DMS114 treated with DMSO at 0.1 percent for 48 hours (cell line): ENCODE measurements around the gene VSIG2.

ENCODE experiments used
- DNase-seq: peaks from one replicate; lab custom pipeline; 2025; ENCODE audit not compliant: unreplicated experiment; lab: John Stamatoyannopoulos, UW

Gene VSIG2

DNA sequence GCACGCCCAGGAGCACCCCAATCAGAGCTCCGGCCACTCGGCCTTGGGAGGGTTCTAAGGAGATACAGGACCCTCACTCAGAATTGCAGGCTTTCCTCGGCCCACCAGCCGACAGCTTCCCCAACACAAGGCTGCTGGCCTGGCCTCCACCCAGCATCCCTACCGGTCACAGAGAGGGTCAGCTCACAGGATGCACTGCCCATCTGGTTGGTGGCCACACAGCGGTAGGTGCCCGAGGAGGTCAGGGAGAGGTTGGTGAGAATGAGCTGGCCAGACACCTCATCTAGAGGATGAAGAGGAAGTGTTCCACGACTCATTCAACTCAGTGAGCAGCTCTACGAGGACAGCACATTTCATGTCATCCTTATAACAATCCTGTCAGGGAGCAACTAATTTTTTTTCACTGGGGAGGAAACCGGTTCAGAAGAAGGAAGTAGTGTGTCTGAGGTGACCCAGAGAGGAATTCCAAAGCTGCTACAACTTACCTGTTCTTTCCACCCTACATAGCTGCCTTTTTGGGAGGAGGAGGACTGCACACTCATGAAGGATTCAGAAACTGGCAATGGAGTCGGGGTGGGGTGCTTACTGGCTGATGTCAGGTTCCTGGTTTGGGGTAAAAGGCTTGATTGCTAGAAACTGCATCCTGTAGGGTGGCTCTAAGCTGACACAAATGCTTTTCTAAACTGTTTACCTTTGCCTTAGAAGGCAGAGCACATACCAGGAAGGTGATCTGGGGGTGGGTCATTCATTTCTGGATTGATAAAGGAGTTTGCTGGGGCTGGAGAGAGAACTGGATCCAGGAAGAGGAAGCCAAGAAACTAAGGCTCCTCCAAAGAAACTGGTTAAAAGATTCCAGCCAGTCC, 3.3 kb downstream of the VSIG2 start:
- no peak for DNase-seq

DNA sequence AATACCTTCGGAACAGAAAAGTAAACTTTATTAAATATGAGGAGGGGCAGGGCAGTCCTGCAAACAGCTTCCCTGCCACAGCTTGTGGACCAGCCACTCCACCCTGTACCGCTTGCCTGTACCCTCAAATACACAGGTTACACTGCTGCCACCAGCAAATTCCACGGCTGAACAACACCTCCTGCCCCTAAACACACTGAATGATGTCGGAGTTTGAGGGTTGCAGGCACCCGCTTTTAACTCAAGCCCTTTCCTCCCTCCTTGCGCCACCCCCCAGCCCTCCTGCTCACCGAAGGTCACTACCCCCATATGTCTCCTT, 4.0 kb downstream of the VSIG2 start:
- DNase-seq, result no peak

DNA sequence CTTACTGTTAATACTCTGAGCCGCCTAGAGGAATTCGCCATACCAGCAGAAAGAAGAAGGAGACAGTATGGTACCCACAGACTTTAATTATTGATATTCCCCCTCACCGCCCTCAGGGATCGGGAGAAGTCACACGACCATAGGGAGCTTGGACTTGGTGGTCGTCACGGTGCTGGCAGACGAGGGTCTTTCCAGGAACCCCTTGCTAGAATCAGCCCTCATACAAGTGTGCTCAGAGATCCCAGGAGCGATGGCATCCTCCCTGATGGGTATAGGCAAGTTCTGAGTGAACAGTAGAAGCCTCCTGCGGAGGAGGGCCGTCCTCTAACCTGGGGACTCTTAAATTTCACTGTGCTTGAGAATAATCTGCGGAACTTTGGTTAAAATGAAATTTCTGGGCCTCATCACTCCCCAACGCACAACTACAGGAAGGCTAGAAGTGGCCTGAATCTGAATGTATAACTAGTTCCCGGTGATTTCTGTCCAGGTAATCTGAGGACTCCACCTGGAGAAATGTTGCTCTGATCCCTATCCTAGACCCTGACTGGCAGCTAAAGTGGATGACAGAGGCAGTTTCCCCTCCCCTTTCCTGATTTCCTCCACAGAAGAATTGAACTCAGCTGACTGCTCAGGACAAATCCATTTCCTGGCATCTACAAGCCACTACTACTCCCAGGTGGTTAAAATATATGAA, 4.5 kb downstream of the VSIG2 start:
- no peak for DNase-seq

DNA sequence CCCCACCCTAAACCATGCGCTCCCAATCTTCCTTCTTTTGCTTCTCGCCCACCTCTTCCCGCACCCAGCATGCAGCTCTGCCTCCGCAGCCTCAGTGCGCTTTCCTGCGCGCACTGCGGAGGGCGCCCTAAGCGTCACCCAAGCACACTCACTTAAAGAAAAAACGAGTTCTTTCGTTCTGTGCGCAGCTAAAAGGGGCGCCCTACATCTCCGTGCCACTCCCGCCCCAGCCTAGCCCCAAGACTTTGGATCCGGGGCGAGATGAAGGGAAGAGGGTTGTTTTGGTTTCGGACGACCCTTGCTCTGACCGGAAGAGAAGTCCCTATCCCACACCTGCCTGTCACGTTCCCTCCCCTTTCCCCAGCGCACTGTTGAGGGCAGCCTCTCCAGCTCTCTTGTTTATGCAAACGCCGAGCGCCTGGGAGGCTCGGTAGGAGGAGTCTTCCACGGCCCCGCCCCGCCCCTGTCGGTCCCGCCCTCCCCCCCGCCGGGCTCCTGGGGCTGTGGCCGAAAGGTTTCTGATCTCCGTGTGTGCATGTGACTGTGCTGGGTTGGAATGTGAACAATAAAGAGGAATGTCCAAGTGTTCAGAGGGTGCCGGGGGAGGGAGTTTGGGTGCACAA, 5.3 kb downstream of the VSIG2 start:
- no peak for DNase-seq

DNA sequence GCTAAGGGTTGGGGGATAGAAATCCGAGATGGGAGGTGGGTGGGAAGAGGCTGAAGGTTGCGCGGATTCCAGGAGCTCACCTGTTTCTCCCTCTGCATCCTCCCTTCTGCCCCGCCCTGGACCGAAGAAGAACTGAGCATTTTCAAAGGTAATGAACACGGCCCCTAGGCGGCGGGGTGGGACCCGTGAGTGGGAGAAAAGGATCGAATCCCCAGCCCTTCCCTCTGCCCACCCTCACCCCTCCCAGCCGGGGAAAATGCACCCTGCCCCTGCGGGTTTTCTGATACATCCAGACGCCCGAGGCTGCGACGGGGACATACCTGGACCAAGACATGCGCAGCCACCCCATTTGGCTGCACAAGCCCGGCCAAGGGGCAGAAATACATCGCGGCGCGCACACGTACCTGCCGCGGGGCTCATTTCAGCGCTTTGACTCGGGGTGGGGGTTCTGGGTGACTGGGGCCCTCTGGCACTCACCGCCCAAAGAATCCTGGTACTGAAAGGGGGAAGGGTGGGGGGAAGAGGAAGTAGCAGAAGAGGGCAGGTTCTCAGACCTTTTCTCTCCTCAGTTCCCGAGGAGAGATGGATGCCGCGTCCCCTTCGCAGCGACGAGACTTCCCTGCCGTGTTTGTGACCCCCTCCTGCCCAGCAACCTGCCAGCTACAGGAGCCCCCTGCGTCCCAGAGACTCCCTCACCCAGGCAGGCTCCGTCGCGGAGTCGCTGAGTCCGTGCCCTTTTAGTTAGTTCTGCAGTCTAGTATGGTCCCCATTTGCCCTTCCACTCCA, 6.0 kb downstream of the VSIG2 start:
- DNase-seq, result no peak

DNA sequence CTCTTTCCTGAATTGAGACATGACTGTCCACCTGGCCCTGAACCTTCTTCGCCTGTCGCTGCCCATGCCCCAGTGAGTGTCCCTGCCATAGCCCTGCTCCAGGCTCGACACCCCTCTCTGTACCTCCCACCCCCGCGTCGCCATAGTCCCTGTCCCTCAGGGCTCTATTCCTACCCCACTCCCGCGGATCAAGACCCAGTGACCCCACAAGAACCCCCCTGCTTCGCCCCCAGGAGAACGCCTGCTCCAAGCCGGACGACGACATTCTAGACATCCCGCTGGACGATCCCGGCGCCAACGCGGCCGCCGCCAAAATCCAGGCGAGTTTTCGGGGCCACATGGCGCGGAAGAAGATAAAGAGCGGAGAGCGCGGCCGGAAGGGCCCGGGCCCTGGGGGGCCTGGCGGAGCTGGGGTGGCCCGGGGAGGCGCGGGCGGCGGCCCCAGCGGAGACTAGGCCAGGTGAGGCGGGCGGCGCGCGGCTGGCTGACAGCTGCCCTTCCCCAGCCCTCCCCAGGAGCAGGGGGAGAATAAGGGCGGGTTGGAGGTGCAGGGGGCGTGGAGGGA, 6.7 kb downstream of the VSIG2 start:
- DNase-seq, result no peak

DNA sequence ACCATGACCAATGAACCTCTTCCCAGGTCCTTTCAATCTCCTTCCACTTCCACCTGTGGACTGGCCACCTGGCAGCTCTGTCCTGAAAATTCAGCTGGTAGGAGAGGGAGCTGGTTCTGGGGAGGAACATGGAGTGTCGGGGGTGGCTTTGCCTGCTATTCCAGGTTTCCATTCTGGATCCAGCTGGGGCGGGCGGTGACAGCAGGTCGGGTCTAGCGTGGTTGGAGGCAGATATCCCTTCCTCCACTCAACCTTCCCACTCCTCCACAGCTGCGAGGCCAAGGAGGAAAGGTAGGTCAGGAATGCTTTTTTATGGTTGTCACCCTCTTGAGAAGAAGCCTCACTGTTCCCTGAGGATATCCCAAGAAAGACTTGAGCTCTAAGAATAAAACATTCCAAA, 9.0 kb downstream of the VSIG2 start:
- no peak for DNase-seq

DNA sequence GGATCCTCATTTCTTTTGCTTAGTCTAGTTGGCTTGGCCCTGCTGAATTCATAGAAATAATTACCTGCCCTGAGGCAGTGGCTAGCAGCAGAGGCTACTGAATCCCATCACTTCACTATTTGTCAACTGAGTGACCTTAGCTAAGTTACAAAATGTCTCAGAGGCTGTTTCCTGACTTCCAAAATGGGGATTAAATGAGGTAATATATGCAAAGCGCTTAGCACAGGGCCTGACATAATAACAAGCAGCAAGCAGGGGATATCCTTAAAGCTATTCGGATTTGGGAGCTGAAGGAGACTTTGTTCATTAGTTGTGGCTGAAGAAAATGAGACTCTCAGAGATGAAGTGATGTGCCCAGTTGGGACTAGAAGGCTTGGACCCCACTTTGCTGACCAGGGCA, 9.5 kb downstream of the VSIG2 start:
- DNase-seq, result no peak

DNA sequence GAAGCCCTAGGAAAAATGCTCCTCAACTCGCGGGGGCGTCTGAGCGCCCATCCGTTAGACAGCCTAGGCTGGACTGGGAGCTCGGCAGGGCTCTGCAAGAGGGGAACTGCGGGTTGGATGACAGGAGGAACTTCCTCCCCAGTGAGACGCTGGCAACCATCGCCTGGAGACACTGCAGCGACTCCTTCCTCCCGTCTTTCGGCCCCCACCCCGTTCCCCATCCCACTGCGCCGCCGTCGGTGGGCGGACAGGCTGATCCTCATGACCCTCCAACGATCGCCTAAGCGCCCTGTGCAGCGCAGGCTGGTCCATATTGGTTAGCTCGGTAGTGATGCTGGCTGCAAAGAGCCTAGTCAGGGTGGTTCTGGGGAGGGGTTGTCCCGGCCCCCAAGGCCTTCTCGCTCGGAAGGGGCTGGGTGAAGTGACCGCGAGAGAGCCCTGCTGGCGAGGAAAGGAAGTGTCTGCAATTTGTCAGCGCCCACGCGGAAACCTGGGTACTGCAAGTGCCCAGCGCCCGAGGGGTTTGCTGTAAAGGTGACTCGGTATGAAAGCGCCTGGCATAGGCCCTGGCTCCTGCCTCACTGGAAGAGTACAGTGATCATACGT, 11.7 kb downstream of the VSIG2 start:
- DNase-seq, result no peak

DNA sequence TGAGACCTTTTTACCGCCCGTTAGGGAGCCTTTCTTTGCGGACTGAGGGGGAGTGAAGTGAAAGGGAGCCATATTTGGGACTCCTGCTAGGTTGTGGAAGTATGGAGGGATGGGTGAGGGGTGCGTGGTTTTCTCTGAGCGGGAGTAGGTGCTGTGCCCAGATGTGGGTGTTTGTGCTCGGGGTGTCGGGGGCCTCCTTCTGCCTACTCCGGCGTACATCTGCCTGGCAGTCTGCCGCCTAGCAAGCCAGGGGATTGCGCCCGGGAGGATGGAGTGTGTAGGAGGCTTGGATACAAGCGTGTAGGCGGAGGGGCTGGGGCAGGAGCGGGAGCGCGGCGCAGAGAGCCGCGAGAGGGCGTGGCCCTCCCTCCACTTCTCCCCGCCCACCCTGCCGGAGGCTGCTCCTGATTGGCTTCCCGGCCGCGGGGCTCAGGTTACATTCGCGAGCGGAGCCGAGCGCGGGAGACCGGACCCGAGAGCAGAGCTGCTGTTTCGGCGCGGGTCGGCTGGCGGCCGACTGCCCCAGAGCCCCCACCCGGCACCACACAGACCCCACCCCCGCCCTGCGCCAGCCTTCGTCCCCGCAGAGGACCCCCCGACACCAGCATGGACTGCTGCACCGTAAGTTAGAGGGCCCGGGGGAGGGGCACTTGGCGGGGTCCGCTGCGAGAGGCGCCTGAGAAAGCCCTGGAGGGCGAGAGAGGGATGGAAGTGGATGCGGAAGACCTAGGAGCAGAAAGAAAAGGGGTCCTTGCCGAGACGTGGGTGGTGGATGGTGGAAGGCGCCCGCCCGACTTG, 12.4 kb downstream of the VSIG2 start, which contains the start of gene NRGN:
TSS of gene NRGN (plus strand) at position 464 of the 798 bp plus-strand sequence. CDS start at position 607, 143 bp downstream.
- DNase-seq, result peak; percentile 57

DNA sequence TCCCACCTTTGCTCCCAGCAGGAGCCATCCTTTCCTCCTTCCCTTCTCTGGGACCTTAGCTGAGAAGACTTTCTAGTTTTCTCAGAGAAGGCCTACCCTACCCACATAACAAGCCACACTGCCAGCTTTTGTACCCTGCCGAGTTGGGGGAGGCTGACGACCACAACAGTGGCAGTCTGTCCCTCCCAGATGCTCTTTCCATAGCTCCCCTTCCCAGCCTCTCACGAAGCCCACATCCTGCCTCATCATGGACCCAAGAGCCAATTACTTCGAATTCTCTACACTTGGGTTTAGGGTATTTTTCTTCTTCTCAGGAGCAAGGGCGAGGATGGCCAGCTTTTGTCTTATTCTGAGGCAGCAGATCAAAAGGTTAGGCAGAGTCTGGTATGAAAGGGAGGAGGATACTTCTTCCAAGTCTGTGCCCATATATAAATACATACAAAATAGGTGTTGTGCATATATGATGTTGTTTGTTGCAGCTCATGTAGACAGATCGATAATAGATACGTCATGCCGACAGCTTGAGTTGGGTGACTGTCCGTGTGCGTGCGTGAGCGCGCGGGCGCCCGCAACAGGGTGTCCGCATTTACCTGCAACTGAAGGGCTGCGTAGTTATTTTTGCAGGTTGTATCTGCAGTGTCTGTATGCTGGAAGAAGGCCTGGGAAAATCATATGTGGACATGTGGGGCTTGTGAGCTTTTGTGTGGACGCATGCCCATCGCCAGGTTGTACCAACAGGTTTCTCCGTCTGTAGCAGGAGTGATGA, 13.2 kb downstream of the VSIG2 start:
- DNase-seq, result no peak

DNA sequence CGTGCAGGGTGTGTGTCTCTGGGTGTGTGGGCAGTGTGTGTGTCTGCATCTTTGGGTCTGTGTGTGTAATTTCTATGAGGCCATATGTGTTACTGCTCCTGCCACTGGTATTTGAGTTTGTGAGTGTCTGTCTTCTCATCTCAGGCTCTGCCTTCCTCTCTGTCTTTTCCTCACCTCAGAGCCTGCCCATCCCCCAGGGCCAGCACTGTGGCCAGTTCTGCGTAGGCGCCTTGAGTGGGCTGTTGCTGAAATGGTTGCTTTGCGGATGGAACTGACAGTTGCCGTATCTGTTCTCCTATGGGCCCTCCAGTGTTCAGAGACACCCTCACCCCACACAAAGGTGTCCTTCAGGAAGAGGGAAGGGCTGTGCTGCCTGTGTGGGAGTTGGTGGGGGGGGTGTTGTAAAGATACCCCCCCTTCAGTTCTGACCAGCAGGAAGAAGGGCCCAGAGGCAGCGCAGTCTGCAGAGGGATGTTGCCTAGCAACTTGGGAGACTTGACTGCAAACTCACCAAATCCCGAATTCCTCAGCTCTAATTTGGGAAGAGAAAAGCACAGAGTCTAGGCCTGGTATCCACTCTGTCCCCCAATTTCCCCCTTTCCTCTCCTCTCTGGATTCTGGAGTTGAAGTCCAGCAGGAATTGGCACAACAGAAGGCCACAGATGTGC, 14.3 kb downstream of the VSIG2 start:
- DNase-seq, result no peak

DNA sequence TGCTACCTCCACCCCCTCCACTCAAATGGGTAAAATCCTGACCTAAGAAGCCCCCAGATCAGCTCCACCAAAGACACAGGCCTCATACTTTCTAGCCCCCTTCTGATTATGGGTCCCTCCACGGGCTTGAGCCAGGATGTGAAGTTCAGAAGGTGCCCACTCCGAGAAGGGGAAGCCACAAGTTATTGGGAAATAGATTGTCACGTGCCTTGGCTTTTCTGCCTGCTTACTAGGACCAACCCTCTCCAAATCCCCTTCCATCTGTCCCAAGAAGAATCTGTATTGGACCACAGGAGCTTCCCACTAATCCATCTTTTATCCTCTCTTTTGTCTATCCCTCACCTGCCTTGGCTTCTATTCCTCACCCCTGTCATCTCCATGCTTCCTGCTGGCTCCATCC, 15.3 kb downstream of the VSIG2 start:
- no peak for DNase-seq

DNA sequence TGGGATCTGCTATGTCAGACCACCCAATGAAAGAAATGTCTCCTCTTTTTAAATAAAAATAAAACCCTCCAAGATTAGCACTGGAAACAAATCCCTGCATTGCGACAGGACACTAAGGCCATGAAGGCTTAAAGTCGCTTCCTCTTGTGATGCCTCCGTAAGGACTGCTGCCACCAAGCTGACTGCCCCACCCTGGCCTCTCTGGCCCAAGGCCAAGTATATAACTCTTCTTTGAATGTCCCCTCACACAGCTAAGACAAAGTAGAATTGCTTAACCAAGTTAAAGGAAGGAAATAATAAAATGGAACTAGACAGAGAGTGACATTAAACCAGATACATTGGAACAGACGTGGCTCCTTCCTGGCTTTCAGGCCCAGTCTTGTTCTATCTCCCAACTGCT, 19.8 kb downstream of the VSIG2 start:
- no peak for DNase-seq

DNA sequence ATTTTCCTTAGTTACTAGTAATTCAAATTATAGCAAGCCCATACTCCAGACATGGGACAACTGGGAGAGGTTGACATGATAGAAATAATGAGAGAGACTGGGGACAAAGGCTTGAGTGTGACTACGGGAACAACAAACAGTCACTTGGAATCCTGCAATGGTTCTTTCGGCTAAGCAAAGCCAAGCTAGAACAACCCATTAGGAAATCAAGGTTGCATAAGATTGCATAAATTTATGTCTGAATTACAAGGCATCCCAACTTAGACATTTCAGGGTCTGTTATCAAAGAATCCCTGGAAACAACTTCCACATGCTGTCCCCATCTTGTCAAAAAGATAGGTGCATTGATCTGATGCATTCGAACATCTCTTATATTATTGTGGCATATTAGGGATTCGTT, 22.5 kb downstream of the VSIG2 start:
- DNase-seq, result no peak

DNA sequence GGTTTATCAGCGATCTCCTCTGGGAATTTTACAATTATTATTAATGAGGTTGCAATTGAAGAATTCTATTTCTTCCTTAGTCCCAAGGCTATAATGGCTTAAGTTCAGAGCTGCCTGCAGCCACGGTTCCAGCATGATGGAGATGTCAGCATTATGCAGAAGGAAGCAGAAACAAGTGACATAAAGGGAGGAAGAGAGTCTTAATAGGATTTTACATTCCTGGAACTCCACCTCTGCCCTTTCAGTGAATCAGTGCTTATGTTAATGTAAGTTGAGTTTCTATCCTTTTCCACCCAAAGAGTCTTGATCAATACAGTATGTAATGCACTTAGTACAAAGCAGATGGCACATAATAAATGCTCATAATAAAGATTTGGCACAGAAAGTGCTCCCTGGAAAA, 23.9 kb downstream of the VSIG2 start:
- no peak for DNase-seq

DNA sequence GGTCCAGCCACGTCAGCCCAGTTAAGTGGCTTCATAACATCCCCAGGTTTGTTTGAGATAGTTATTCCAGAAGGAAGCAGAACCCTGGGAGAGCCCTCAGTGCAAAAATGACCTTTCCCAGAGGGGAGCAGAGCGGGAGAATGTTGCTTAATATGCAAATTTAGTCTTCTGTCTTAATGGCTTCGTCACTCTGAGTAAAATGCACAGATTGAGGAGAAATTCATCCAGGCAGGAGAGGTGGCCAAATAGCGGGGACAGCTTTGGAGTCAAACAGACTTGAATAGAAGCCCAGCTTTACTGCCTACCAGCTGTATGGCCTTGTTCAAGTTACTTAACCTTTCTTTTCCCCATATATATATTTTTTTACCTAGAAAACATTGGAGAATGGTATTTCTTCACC, 24.6 kb downstream of the VSIG2 start:
- no peak for DNase-seq

DNA sequence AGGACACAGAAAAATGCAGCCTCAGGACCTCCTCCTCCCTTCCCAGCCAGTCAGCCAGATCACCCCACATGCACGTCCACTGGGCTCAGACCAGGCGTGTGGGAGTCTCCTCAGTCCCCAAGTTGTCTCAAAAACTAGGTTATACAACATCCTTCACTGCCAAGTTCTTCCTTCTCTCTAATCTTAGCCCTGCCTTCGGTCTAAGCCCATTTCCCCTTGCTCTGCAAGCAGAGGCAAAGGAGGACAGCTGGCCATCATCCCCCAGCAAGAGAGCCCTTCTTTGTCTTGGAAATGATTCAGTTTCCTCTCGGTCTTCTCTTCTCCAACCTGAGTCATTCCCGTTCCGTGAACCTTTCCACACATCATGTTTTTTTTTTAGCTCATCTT, 26.3 kb downstream of the VSIG2 start:
- DNase-seq, result no peak
